Trophoblast cell (in vitro differentiated cells and primary cell): ENCODE data around the gene SERPINB13.

Experiments used
- DNase-seq, 2 donors: peaks; one replicate each; pipeline ENCODE4 v3.0.0-alpha.2; 2016
- H2AFZ ChIP-seq: 2 replicates; pipeline ENCODE4 v1.6.1; 2013; ENCODE audit warnings: low read length, moderate library complexity, mild to moderate bottlenecking; ENCODE audit not compliant: insufficient read depth, poor library complexity
- H2AK5ac ChIP-seq: 2 replicates; pipeline ENCODE4 v1.6.1; 2013; ENCODE audit warnings: mild to moderate bottlenecking, low read length
- H2BK120ac ChIP-seq: 2 replicates; pipeline ENCODE4 v1.6.1; 2013; ENCODE audit warnings: low read length, mild to moderate bottlenecking, moderate library complexity; ENCODE audit not compliant: insufficient read depth, poor library complexity
- H2BK12ac ChIP-seq: 2 replicates; pipeline ENCODE4 v1.6.1; 2013; ENCODE audit warnings: mild to moderate bottlenecking, low read length, moderate library complexity
- H2BK5ac ChIP-seq: 2 replicates; pipeline ENCODE4 v1.6.1; 2013; ENCODE audit warnings: low read length, low read depth, moderate library complexity, mild to moderate bottlenecking; ENCODE audit not compliant: poor library complexity
- H3K14ac ChIP-seq: 2 replicates; pipeline ENCODE4 v1.6.1; 2013; ENCODE audit warnings: mild to moderate bottlenecking, low read length
- H3K18ac ChIP-seq: 2 replicates; pipeline ENCODE4 v1.6.1; 2013; ENCODE audit warnings: mild to moderate bottlenecking, low read length
- H3K23ac ChIP-seq: 2 replicates; pipeline ENCODE4 v1.6.1; 2013; ENCODE audit warnings: low read length
- H3K27ac ChIP-seq: 2 replicates; pipeline ENCODE4 v1.5.1; 2013; ENCODE audit warnings: low read depth, mild to moderate bottlenecking, inconsistent platforms, low read length, moderate library complexity
- H3K27me3 ChIP-seq: 2 replicates; pipeline ENCODE4 v1.6.1; 2013; ENCODE audit warnings: inconsistent platforms, mild to moderate bottlenecking, low read length, moderate library complexity; ENCODE audit not compliant: insufficient read depth
- H3K36me3 ChIP-seq, 2 experiments: 1 replicate in 1 of 2; 2 replicates in 1 of 2; pipeline ENCODE4 v1.6.1; 2013; ENCODE audit warnings: low read length in 2 of 2, mild to moderate bottlenecking in 2 of 2, moderate library complexity in 1 of 2; ENCODE audit not compliant: insufficient read depth in 2 of 2, control insufficient read depth in 1 of 2
- H3K4ac ChIP-seq: 2 replicates; pipeline ENCODE4 v1.6.1; 2013; ENCODE audit warnings: low read depth, mild to moderate bottlenecking, low read length, moderate library complexity
- H3K4me1 ChIP-seq, 2 experiments: 1 replicate in 1 of 2; 2 replicates in 1 of 2; pipeline ENCODE4 v1.6.1; 2013; ENCODE audit warnings: low read length in 2 of 2, mild to moderate bottlenecking in 2 of 2, moderate library complexity in 1 of 2; ENCODE audit not compliant: insufficient read depth in 2 of 2, control insufficient read depth in 1 of 2
- H3K4me2 ChIP-seq: 2 replicates; pipeline ENCODE4 v1.6.1; 2013; ENCODE audit warnings: inconsistent platforms, mild to moderate bottlenecking, low read length, moderate library complexity
- H3K4me3 ChIP-seq: 2 replicates; pipeline ENCODE4 v1.5.1; 2013; ENCODE audit warnings: mild to moderate bottlenecking, low read depth, low read length, inconsistent platforms
- H3K79me1 ChIP-seq: one replicate; pipeline ENCODE4 v1.6.1; 2013; ENCODE audit warnings: low read length
- H3K79me2 ChIP-seq: 2 replicates; pipeline ENCODE4 v1.6.1; 2013; ENCODE audit warnings: low read length, mild to moderate bottlenecking; ENCODE audit not compliant: control insufficient read depth, insufficient read depth, poor library complexity
- H3K9ac ChIP-seq: 2 replicates; pipeline ENCODE4 v1.6.1; 2013; ENCODE audit warnings: mild to moderate bottlenecking, low read length
- H3K9me3 ChIP-seq: 2 replicates; pipeline ENCODE4 v1.6.1; 2013; ENCODE audit warnings: low read depth, mild to moderate bottlenecking, control low read depth, inconsistent platforms, low read length; ENCODE audit not compliant: insufficient read depth
- H4K12ac ChIP-seq: 2 replicates; pipeline ENCODE4 v1.6.1; 2013; ENCODE audit warnings: low read depth, mild to moderate bottlenecking, low read length, moderate library complexity
- H4K8ac ChIP-seq: 2 replicates; pipeline ENCODE4 v1.6.1; 2013; ENCODE audit warnings: low read depth, mild to moderate bottlenecking, low read length, moderate library complexity
- H4K91ac ChIP-seq: one replicate; pipeline ENCODE4 v1.6.1; 2013; ENCODE audit warnings: low read depth, mild to moderate bottlenecking, low read length, moderate library complexity
- WGBS: extraction: QIAGEN DNeasy Blood & Tissue Kit; methylation state at CpG from one replicate; pipeline ENCODE4 v1.1.7; 2013; ENCODE audit warnings: missing lambda C conversion rate; ENCODE audit not compliant: insufficient read length, insufficient coverage; ENCODE audit errors: extremely low coverage; 5-methylcytosine and 5-hydroxymethylcytosine counted together

Gene SERPINB13

GRCh38 chr18:63553081-63553480, 34.1 kb upstream of the SERPINB13 start:
- no peak overlapping the region for H3K18ac ChIP-seq
- no peak overlapping the region for H3K4me2 ChIP-seq
- no CpG with 5 or more reads among the region's 1 CpG for WGBS
- no peaks in the 10 kb centered on the region for H3K79me2 ChIP-seq
- no peak overlapping the region for H4K8ac ChIP-seq
- H3K27me3 ChIP-seq: no peaks in the 10 kb centered on the region
- no peak overlapping the region for H2BK12ac ChIP-seq
- no peak overlapping the region for H3K4ac ChIP-seq
- H2BK5ac ChIP-seq: no peak overlapping the region
- H3K79me1 ChIP-seq: no peaks in the 10 kb centered on the region
- H3K36me3 ChIP-seq: no peaks in the 10 kb centered on the region
- H2AK5ac ChIP-seq: no peak overlapping the region
- no peak overlapping the region for H3K23ac ChIP-seq
- no peak overlapping the region for H2BK120ac ChIP-seq
- no peak overlapping the region for H3K14ac ChIP-seq
- peak; percentile 74 to 86 for DNase-seq
- H3K4me1 ChIP-seq: peaks cover 3 to 5% of the 10 kb centered on the region in 2 experiments
- H3K9me3 ChIP-seq: no peaks in the 10 kb centered on the region
- no peak overlapping the region for H3K4me3 ChIP-seq
- no peak overlapping the region for H3K9ac ChIP-seq
- H2AFZ ChIP-seq: no peak overlapping the region
- no peak overlapping the region for H4K91ac ChIP-seq
- H3K27ac ChIP-seq: no peak overlapping the region
- H4K12ac ChIP-seq: no peak overlapping the region

GRCh38 chr18:63559567-63560491, 27.3 kb upstream of the SERPINB13 start:
- H2BK120ac ChIP-seq: no peak overlapping the region
- no peak overlapping the region for H3K4me3 ChIP-seq
- no peaks in the 10 kb centered on the region for H3K79me1 ChIP-seq
- H2AFZ ChIP-seq: no peak overlapping the region
- H3K79me2 ChIP-seq: no peaks in the 10 kb centered on the region
- H3K27ac ChIP-seq: no peak overlapping the region
- no peak overlapping the region for H3K9ac ChIP-seq
- no CpG with 5 or more reads among the region's 9 CpGs for WGBS
- H4K91ac ChIP-seq: no peak overlapping the region
- no peaks in the 10 kb centered on the region for H3K27me3 ChIP-seq
- no peaks in the 10 kb centered on the region for H3K36me3 ChIP-seq
- no peak overlapping the region for H2BK12ac ChIP-seq
- no peak overlapping the region for H2BK5ac ChIP-seq
- no peak overlapping the region for H2AK5ac ChIP-seq
- no peak overlapping the region for H3K18ac ChIP-seq
- H3K4me1 ChIP-seq: no peaks in the 10 kb centered on the region
- no peak overlapping the region for H3K4me2 ChIP-seq
- H4K8ac ChIP-seq: no peak overlapping the region
- H3K14ac ChIP-seq: no peak overlapping the region
- H3K9me3 ChIP-seq: no peaks in the 10 kb centered on the region
- no peak overlapping the region for H3K4ac ChIP-seq
- no peak for DNase-seq
- H4K12ac ChIP-seq: no peak overlapping the region
- no peak overlapping the region for H3K23ac ChIP-seq

- H3K4me1 ChIP-seq: no peaks in the 10 kb centered on the region
- H3K4me2 ChIP-seq: no peak overlapping the region
- H4K12ac ChIP-seq: no peak overlapping the region
- no peak overlapping the region for H2BK5ac ChIP-seq
- H3K36me3 ChIP-seq: no peaks in the 10 kb centered on the region
- no peaks in the 10 kb centered on the region for H3K79me2 ChIP-seq
- no peak overlapping the region for H2BK120ac ChIP-seq
- H3K27ac ChIP-seq: no peak overlapping the region
- no peak overlapping the region for H3K14ac ChIP-seq
- H4K91ac ChIP-seq: no peak overlapping the region
- H3K9me3 ChIP-seq: no peaks in the 10 kb centered on the region
- H4K8ac ChIP-seq: no peak overlapping the region
- no peaks in the 10 kb centered on the region for H3K79me1 ChIP-seq
- no peak overlapping the region for H3K23ac ChIP-seq
- no peak for DNase-seq
- WGBS: no CpG with 5 or more reads among the region's 4 CpGs
- H3K4me3 ChIP-seq: no peak overlapping the region
- no peak overlapping the region for H2AK5ac ChIP-seq
- no peaks in the 10 kb centered on the region for H3K27me3 ChIP-seq
- H2AFZ ChIP-seq: no peak overlapping the region
- H2BK12ac ChIP-seq: no peak overlapping the region
- H3K4ac ChIP-seq: no peak overlapping the region
- no peak overlapping the region for H3K9ac ChIP-seq
- no peak overlapping the region for H3K18ac ChIP-seq
Observed at GRCh38 chr18:63562284-63562683, 24.9 kb upstream of the SERPINB13 start.

- Histone ChIP-seq H4K91ac (no peak overlapping the region), H3K4me1 (no peaks in the 10 kb centered on the region), H3K27me3 (no peaks in the 10 kb centered on the region), H3K27ac (no peak overlapping the region), H2BK120ac (no peak overlapping the region), H3K4me3 (no peak overlapping the region), H2AFZ (no peak overlapping the region), H4K8ac (no peak overlapping the region), H3K36me3 (no peaks in the 10 kb centered on the region), H3K9ac (no peak overlapping the region), H3K9me3 (peaks cover 1% of the 10 kb centered on the region), H3K4ac (no peak overlapping the region), H4K12ac (no peak overlapping the region), H3K14ac (no peak overlapping the region), H3K79me2 (no peaks in the 10 kb centered on the region), H3K4me2 (no peak overlapping the region), H2AK5ac (no peak overlapping the region), H3K79me1 (no peaks in the 10 kb centered on the region), H3K23ac (no peak overlapping the region), H2BK12ac (no peak overlapping the region), H2BK5ac (no peak overlapping the region), H3K18ac (no peak overlapping the region)
- DNase-seq: no peak
- no CpG with 5 or more reads among the region's 4 CpGs for WGBS
Observed at GRCh38 chr18:63564021-63564420, 23.1 kb upstream of the SERPINB13 start.
